ENCODE measurements around the gene CTBS. TPM values are rescaled to one million over a fixed set of nuclear protein-coding genes. Genes with fewer than 3 reads are reported as not detected.

The CTBS gene
- total and polyA plus RNA-seq, 2 of the 8 experiments (the other 6 are each of a cell fraction or from before 2014, with no cell fraction given) = 3.3 to 4.1 TPM

- no peak overlapping the region for H3K4me3 ChIP-seq (ENCODE audit: extremely low read depth in 1 of 4, insufficient read depth in 2 of 4, low read depth in 3 of 4, low read length in 4 of 4)
- FAIRE-seq (no peak), DNase-seq (ENCODE audit: low read depth in 1 of 2, low spot score in 2 of 2) (no peak)
- no peak overlapping the region for H3K9ac ChIP-seq (replicated peaks in 1 of 4; ENCODE audit: extremely low read depth in 1 of 4, low read depth in 3 of 4, low read length in 3 of 4)
- H2BK20ac ChIP-seq (ENCODE audit: low read length) = no peak overlapping the region
- no peak overlapping the region for H3K4me2 ChIP-seq (ENCODE audit: insufficient read depth in 1 of 2, low read depth in 2 of 2, low read length in 2 of 2)
- H3K18ac ChIP-seq (ENCODE audit: extremely low read depth, low read length) = no peak overlapping the region
- no peak overlapping the region for H4K8ac ChIP-seq (ENCODE audit: extremely low read depth, insufficient read depth, low read length)
- no peak overlapping the region for H4K5ac ChIP-seq (ENCODE audit: insufficient read length, low read depth, low read length)
- H3K14ac ChIP-seq (ENCODE audit: insufficient read length) = no peak overlapping the region
- no peak overlapping the region for H3K23ac ChIP-seq (ENCODE audit: insufficient read length)
- H3K23me2 ChIP-seq (ENCODE audit: low read depth, low read length) = no peaks in the 10 kb centered on the region
- H4K91ac ChIP-seq (replicated peaks; ENCODE audit: insufficient read length, low read length) = no peak overlapping the region
- no peaks in the 10 kb centered on the region for H3K27me3 ChIP-seq (replicated peaks in 1 of 4; ENCODE audit: control insufficient read depth in 3 of 4, extremely low read depth in 1 of 4, insufficient read depth in 3 of 4, low read length in 3 of 4)
- H3K36me3 ChIP-seq (ENCODE audit: control insufficient read depth in 2 of 4, insufficient read depth in 4 of 4, low read length in 3 of 4) = no peaks in the 10 kb centered on the region
- ChIA-PET CTCF (ENCODE audit: partially characterized antibody) (interaction anchor here (0.6 to 1.4 kb wide), 4 partner anchors 16 to 682 kb away, joined by 3 to 4 read pairs (median 3); no protein-coding TSS in a partner anchor), POLR2A (ENCODE audit: partially characterized antibody) (no interaction called here)
- no peak overlapping the region for H3K56ac ChIP-seq (replicated peaks; ENCODE audit: insufficient read length, low read depth, low read length)
- no peaks in the 10 kb centered on the region; a peak in 1 of 4 replicates for H3K9me3 ChIP-seq (ENCODE audit: insufficient read depth in 2 of 2, low read depth in 1 of 2, low read length in 1 of 2)
- no peak overlapping the region for H3K27ac ChIP-seq (ENCODE audit: low read depth, low read length)
- no peaks in the 10 kb centered on the region for H3K4me1 ChIP-seq (replicated peaks in 1 of 4; ENCODE audit: control insufficient read depth in 3 of 4, insufficient read depth in 4 of 4, low read length in 3 of 4)
- H3K4ac ChIP-seq (replicated peaks; ENCODE audit: insufficient read length, low read depth, low read length) = no peak overlapping the region
- no peaks in the 10 kb centered on the region for H4K20me1 ChIP-seq (replicated peaks in 1 of 2; ENCODE audit: control insufficient read depth in 1 of 2, insufficient read depth in 2 of 2, low read length in 2 of 2)
- H3K79me1 ChIP-seq (ENCODE audit: low read depth, low read length) = no peaks in the 10 kb centered on the region
- no peak overlapping the region for H2BK5ac ChIP-seq (ENCODE audit: low read depth, low read length)
- H2AFZ ChIP-seq (ENCODE audit: low read length) = no peak overlapping the region
- no peaks in the 10 kb centered on the region for H3K79me2 ChIP-seq (ENCODE audit: control insufficient read depth in 1 of 2, insufficient read depth in 2 of 2, low read length in 2 of 2)
- no peak overlapping the region for H2BK12ac ChIP-seq (ENCODE audit: low read depth, low read length)
- H2BK120ac ChIP-seq (replicated peaks; ENCODE audit: low read depth, low read length) = no peak overlapping the region
- H2BK15ac ChIP-seq (ENCODE audit: low read length) = no peak overlapping the region
- H2AK5ac ChIP-seq (ENCODE audit: low read depth, low read length) = no peak overlapping the region
- WGBS, 2 experiments (ENCODE audit: extremely low coverage in 1 of 2, insufficient coverage in 1 of 2, insufficient read length in 1 of 2, insufficient replicate concordance in 2 of 2, low coverage in 1 of 2, low lambda C conversion rate in 2 of 2, missing lambda C conversion rate in 1 of 2) = 78% methylated on average over 1 of the region's 1 CpG; no CpG with 5 or more reads in 1 of the 2 experiments
- TF ChIP-seq RFX5 (IDR thresholded peaks at IDR 0.05; ENCODE audit: borderline replicate concordance, low read depth, low read length) = no peak
- TF ChIP-seq FOSL1 (IDR thresholded peaks at IDR 0.05; ENCODE audit: insufficient read depth, low read depth, low read length) = no peak
- no peak for TF ChIP-seq POLR2A (IDR thresholded peaks at IDR 0.05; ENCODE audit: control extremely low read depth in 1 of 2, low read depth in 2 of 2, low read length in 2 of 2)
- TF ChIP-seq SIX5 (IDR thresholded peaks at IDR 0.05; ENCODE audit: low read depth, low read length) = no peak
- no peak for TF ChIP-seq GTF2F1 (IDR thresholded peaks at IDR 0.05; ENCODE audit: borderline replicate concordance, low read depth, low read length)
These were observed 33.5 kb downstream of the CTBS start for GRCh38 chr1:84540759-84541158.

Data from H1 (cell line).